HG03457 (cell line): Measurements from ENCODE around the gene G6PC3.
"Not testable (repeated sequence)": the region's sequence is repeated elsewhere in the genome, so short reads cannot be mapped to it uniquely, and the experiment has no call there.

Experiments used
- ATAC-seq: cut with Tn5 transposase; IDR thresholded peaks from one replicate; pipeline ENCODE4 v1.9.1; 2021; ENCODE audit warnings: moderate number of reproducible peaks; ENCODE audit not compliant: unreplicated experiment

G6PC3 gene

GRCh38 chr17:44105941-44106340, 35.4 kb downstream of the G6PC3 start:
- no peak for ATAC-seq

GRCh38 chr17:44106801-44107200, 36.3 kb downstream of the G6PC3 start:
- no peak for ATAC-seq

GRCh38 chr17:44108440-44109311, 38.1 kb downstream of the G6PC3 start:
- no peak for ATAC-seq

- no peak for ATAC-seq
These were observed 38.7 kb downstream of the G6PC3 start for GRCh38 chr17:44109312-44109630.

DNA sequence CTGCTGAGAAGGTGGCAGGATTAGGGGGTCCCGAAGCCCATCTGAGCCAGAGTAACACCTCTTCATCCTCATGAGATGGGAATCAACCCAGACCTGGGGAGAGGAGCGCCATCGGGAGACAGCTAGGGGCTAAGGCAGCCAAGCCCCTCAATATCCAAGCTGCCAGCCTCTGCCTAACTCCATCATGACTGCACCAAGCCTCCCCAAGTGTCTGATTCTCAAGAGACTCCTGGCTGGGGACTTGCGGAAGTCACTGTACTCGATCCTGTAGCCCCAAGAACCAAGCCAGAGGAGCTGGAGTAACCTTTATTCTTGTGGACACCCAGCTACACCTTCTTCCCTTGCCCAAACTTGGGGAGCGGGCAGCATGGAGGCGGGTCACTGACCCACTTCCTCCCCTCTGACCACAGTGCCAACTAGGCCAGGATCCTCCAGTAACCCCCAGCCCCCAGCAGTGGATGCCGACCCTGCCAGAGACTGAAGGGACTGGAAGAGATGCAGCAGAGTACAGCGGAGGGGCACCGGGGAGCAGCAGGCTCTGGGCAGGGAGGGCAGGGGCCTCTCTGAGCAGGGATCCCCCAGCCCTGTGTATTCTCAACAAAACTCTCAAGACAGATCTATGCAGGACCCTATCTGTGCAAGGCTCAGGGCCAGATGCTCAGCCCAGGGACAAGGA, 39.6 kb downstream of the G6PC3 start:
- ATAC-seq: no peak

DNA sequence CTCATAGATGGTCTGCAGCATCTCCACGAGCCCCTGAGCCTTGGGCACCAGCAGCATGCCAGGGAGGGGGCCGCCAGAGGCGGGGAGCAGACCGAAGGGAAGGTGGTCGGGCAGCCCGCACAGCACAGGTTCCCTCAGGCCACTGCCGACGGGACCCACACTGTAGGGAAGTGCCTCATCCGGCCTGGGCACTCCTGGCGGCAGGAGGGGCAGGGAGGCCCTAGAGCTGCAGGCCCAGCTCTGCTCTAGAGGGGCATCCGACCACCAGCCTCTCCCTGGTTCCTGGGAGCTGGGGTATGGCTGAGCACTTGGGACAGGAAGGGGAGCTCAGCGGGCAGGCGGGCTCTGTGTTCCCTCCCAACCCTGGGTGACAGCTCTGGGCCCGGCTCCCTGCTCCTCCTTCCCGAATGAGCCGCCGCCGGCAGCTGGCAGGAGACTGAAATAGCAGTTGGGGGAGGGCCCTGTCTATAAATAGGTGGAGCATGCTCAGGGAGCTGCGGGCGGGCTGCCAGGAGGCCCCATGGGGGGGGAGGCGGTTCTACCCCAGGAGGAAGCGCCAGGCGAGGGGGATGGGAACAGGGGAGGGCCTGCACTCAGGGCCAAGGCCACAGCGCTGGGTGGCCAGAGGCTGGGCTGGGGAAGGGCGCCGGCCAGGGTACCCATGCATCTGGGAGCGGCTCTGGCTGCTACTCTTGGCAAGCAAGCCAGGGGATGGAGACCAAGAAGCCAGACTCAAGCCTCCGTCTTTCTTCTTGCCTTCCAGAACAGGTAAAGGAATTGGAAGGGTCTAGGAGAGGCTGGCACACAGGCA, 40.5 kb downstream of the G6PC3 start:
- no peak for ATAC-seq

- ATAC-seq: no peak
These were observed 41.2 kb downstream of the G6PC3 start for GRCh38 chr17:44111777-44112176.

DNA sequence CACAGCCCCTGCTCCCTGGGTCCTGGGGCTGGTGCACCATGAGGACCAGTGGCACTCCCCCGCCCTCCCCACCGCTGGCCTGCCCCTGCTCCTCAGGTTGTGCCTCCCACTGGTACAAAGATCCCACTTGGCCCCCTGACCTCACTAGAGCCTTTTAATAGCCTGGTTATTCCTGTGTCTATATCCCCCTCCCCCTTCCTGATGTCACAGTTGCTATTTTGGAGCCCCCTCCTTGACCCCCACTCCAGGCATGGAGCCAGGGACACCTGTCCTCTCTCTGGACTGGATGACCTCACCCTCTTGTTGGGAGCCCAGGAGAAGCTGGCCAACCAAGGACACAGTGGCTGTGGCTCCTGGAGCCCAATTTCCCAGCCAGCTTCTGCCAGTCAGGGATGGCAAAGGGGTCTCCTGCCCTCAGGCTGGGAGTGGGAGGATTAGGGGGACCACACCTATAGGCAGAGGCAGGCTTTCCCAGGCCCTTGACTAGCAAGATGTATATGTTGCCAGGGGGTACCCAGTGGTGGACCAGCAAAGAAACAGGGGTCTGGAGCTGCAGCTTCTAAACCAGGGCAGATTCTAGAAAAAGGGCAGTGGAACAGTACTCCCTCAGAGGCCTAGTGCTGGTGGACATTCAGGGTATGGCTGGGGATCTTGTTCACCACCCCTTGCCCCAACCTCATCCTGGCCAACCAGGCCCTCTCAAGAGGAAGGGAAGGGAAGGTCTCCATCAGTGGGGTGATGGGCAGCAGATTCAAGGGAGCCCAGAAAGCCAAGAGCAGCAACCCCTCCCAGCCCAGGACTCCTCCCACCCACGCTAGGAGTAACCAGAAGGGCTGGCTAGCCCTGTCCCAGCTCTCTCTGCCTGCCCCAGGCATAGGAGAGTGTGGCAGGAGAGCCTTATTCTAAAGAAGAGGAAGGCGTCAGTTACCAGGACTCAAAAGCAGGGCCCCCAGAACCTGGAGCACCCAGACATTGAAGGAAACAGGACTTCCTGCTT, 42.0 kb downstream of the G6PC3 start:
- no peak for ATAC-seq

GRCh38 chr17:44113382-44113781, 42.8 kb downstream of the G6PC3 start:
- no peak for ATAC-seq

GRCh38 chr17:44113868-44114840, 43.6 kb downstream of the G6PC3 start:
- ATAC-seq: no peak

DNA sequence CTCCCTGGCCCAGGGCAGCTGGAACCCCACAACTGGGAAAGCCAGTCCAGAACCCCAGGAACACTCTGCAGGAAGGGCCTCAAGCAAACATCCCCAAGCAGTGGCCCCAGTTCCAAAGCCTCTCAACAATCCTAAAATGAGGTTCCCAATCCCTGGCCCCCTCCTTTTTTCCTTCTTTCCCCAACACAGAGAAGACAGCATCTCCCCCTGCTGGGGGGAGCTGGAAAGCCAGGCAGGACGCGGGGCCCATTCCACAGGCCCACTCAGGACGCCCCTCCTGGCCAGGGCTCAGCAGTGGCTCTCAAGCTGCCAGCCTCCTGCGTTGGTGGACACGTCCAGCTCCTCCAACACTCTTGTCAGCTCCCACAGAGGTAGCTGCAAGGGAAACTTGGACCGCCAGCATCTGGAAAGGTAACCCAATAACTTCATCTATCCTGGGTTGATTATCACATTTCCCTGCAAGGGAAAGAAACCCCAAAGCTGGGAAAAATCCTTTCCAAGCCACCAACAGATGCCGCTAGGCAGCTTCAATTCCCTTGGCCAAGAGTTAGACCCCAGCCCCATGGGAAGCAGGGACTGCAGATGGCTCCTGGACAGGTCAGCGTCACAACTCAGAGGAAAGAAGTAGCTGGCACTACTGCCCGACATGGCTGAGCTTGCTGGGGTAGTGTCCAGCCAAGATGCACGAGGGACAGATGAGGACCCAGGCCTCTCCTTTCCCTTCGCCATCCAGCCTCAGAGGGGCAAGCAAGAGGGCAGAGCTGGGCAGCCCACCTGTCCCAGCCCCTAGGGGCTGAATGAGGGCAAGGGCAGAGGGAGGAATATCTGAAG, 45.3 kb downstream of the G6PC3 start:
- no peak for ATAC-seq

DNA sequence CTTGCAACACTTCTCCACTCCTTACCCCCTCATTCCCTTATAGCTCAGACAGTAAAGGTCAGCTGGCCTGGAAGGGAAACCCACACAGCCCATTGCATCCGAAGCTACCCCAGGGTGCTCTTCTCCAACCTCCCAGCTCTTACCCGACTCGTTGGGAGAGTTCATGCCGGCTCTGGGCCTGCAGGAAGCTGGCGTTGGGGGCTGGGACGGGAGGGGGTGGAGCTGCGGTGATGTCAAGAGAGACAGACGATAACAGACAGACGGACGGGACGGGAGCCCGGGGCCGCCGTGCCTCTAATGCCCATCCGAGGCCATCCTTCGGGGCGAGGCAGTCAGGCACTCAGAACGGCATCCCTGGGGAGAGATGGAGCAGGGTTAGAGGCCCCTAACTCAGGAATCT, 46.8 kb downstream of the G6PC3 start:
- ATAC-seq: no peak

DNA sequence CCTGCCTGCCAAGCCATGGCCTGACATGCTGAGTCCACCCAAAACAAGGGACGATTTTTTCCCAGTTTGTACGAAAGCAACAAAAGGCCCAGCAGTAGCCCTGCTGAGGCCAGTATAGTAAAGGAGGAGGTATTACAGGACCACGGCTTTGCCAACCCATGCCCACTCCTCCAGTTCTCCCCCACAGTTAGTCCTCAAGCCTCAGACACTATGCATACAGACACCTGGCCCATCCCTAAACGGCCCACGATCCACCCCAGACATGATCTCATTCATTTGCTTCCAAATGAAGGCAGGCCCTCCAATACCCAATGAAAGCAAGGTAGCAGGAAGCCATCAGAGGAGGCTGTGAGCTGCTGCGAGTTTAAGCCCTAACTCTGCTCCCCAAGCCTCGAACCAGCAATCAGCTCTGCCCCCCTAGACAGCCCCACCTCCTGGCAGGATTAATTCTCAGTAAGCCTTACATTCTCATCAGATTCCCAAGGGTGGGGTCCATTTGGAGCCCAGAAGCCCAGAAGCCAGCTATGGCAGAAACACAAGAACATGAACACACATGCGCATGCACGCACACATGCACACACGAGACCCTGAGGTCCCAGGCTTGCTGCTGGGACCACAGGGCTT, 48.0 kb downstream of the G6PC3 start:
- ATAC-seq: no peak

- ATAC-seq: no peak
These were observed 48.5 kb downstream of the G6PC3 start for GRCh38 chr17:44119062-44119461.

- no peak for ATAC-seq
These were observed 49.3 kb downstream of the G6PC3 start for GRCh38 chr17:44119798-44120197.

DNA sequence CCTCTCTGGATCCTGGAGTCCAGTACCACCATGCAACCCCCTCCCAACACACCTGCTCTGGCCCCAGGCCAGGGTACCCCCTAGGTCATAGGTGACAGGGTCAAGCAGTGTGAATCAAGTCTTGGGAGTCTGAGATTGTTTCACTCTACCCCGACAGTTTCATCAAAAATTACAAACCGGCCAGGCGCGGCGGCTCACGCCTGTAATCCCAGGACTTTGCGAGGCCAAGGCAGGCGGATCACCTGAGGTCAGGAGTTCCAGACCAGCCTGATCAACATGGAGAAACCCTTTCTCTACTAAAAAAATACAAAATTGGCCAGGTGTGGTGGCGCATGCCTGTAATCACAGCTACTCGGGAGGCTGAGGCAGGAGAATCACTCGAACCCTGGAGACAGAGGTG, 49.7 kb downstream of the G6PC3 start:
- ATAC-seq: not testable (repeated sequence)

DNA sequence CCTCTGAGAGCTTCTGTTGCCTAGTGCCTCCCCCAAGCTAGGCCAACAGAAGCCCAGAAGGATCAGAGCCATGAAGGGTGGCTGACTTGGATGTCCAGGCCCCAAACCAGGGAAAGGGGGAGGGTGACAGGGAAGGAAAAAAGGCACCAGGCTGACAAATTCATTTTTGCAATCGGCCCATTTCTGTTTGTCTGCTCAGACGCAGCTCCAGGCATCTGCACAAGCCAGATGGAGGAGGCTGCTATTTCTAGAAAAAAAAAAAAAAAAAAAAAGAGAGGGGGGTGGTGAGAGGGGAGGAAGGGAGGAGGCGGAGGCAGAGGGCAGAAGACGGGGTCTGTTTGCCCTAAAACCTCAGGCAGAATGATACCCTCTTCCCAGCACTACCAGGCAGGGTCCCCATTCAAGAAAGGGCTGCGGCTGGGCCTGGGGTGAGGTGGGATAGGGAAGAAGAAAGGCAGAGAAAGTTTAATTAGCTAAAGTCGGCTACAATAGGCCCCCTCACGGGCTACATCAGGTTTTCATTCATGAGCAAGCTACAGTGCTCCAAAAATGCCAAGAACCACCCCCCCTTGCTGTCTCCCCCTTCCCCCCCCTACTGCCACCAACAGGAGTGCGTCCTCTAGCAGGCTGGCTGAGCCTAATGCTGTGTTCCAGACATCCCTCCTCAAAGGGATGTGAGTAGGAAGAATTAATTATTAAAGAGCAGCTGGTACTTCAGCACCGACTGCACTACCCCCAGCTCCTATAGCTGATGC, 50.5 kb downstream of the G6PC3 start:
- no peak for ATAC-seq
